DLD1 (cell line): ENCODE results near the gene MAPK8IP3.

Experiments used
- in situ Hi-C: cut with HindIII; loops from 2 replicates; pipeline ENCODE4 v1.10.0; 2017; ENCODE audit warnings: low sequenced_read_pairs

The MAPK8IP3 gene, protein sequence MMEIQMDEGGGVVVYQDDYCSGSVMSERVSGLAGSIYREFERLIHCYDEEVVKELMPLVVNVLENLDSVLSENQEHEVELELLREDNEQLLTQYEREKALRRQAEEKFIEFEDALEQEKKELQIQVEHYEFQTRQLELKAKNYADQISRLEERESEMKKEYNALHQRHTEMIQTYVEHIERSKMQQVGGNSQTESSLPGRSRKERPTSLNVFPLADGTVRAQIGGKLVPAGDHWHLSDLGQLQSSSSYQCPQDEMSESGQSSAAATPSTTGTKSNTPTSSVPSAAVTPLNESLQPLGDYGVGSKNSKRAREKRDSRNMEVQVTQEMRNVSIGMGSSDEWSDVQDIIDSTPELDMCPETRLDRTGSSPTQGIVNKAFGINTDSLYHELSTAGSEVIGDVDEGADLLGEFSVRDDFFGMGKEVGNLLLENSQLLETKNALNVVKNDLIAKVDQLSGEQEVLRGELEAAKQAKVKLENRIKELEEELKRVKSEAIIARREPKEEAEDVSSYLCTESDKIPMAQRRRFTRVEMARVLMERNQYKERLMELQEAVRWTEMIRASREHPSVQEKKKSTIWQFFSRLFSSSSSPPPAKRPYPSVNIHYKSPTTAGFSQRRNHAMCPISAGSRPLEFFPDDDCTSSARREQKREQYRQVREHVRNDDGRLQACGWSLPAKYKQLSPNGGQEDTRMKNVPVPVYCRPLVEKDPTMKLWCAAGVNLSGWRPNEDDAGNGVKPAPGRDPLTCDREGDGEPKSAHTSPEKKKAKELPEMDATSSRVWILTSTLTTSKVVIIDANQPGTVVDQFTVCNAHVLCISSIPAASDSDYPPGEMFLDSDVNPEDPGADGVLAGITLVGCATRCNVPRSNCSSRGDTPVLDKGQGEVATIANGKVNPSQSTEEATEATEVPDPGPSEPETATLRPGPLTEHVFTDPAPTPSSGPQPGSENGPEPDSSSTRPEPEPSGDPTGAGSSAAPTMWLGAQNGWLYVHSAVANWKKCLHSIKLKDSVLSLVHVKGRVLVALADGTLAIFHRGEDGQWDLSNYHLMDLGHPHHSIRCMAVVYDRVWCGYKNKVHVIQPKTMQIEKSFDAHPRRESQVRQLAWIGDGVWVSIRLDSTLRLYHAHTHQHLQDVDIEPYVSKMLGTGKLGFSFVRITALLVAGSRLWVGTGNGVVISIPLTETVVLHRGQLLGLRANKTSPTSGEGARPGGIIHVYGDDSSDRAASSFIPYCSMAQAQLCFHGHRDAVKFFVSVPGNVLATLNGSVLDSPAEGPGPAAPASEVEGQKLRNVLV (N-terminal part only)

DNA sequence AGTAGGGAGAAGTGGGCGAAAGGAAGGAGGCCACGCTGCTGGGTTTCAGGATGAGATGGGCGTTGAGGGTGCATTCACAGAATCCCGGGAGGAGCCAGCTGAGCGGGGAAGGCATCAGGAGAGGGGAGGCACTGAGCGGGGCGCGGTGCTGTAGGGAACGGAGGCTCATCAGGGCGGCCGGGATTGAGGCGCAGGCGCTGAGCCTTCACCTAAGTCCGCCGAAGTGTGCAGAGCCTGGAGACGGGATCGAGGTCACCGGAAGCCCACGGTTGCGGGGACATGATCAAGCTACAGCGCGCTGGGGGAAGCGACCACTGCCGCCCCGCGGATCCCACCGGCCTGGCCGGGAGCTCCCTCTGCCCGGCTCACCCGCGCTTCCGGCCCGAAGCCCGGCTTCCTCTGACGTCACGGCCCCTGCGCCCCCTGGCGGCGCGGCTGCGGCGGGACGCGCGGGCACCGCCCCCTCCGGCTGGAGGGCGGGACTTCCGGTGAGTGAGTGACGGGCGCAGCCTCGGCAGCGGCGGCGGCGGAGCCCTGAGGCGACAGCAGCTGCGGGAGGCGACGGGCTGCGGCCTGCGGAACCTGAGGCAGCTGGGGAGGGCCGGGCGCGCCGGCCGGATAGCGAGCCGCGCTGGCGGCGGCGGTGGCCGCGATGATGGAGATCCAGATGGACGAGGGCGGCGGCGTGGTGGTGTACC is at the start of gene MAPK8IP3:
Gene MAPK8IP3, plus strand, starts transcription at position 508 of the 698 bp plus-strand sequence. Its CDS starts 145 bp downstream, at position 653.
- in situ Hi-C loops: no loop called here

GRCh38 chr16:1656808-1657617 is 49.0 kb upstream of the MAPK8IP3 start:
- in situ Hi-C loops: no loop called here

- in situ Hi-C loops: no loop called here
Measured at GRCh38 chr16:1657841-1658240, 48.2 kb upstream of the MAPK8IP3 start.

GRCh38 chr16:1659031-1659430 is 47.0 kb upstream of the MAPK8IP3 start:
- in situ Hi-C loops: no loop called here

DNA sequence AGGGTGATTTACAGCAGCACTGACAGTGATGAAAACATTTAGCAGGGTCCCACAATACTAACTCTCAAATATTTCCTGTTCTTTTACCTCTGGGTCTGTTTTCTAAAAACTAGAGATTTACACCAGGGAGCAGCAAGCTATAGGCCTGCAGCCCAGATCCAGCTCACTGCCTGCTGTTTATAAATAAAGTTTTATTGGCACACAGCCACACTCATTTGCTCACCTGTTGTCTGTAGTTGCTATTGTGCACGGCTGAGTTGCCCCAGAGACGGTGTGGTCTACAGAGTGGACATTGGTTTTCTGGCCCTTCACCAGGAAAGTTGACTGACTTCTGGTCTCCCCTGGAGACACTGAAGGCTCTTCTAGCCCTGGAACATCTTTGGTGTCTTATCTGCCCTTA is 44.2 kb upstream of the MAPK8IP3 start:
- in situ Hi-C loops: no loop called here

DNA sequence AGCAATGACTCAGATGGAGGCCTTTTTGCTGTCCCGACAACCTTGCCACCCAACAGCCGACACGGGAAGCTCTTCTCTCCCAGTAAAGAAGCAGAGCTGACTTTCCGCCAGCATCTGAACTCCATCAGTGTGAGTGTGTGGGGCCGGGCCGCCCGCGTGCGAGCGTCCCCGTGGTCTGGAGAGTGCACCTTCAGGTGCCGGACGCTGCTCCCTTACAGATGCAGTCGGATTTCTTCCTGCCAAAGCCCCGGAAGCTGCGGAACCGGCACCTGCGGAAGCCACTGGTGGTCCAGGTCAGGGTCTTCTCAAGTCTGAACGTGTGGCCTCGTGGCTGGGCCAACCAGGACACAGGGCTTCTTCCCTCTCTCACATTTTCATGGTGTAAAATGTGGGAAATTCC is 43.5 kb upstream of the MAPK8IP3 start:
- in situ Hi-C loops: no loop called here

- in situ Hi-C loops: no loop called here
Measured at GRCh38 chr16:1665829-1666228, 40.2 kb upstream of the MAPK8IP3 start.

- in situ Hi-C loops: no loop called here
Measured at GRCh38 chr16:1666316-1666715, 39.7 kb upstream of the MAPK8IP3 start.

DNA sequence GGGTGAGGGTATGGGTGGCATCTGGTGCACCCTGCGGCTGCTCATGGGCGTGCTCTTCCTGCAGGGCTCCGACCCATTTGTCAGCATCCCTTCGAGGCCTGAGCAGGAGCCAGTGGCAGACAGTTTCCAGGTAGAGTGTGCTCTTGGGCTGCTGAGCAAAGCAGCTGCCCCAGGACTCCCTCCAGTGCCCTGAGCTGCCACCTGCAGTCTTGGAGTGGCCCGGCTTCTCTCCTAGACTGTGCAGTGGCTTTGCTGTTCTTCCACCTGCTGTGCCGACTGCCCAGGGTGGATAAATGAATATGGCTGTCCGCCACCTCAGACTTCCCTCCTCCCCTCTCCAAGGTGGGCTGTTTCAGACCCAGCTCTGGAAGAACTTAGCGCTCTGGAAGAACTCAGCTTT is 38.7 kb upstream of the MAPK8IP3 start:
- in situ Hi-C loops: no loop called here

GRCh38 chr16:1667916-1668315 is 38.1 kb upstream of the MAPK8IP3 start:
- in situ Hi-C loops: no loop called here

GRCh38 chr16:1668612-1669319 is 37.2 kb upstream of the MAPK8IP3 start:
- in situ Hi-C loops: no loop called here

- in situ Hi-C loops: no loop called here
Measured at GRCh38 chr16:1669698-1670097, 36.3 kb upstream of the MAPK8IP3 start.

DNA sequence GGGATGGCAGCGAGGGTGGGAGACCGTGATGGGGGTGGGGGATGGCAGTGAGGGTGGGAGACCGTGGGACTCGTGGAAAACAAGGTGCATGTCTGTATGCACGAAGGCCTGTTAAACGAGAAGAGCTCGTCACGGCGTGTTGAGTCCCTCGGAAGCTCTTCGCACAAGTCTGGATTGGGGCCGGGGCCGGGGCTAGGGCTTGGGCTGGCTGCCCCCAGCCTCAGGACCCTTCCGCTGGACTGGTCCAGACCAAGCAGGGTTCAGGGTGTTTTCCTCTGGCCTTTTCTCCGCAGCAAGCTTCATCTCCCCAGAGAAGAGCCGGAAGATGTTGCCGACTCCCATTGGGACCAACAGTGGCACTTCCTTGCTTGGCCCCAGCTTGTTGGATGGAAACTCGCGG is 35.6 kb upstream of the MAPK8IP3 start:
- in situ Hi-C loops: no loop called here

- in situ Hi-C loops: no loop called here
Measured at GRCh38 chr16:1670866-1671265, 35.1 kb upstream of the MAPK8IP3 start.

- in situ Hi-C loops: no loop called here
Measured at GRCh38 chr16:1673424-1674151, 32.4 kb upstream of the MAPK8IP3 start.

- in situ Hi-C loops: no loop called here
Measured at GRCh38 chr16:1674306-1674705, 31.7 kb upstream of the MAPK8IP3 start.

DNA sequence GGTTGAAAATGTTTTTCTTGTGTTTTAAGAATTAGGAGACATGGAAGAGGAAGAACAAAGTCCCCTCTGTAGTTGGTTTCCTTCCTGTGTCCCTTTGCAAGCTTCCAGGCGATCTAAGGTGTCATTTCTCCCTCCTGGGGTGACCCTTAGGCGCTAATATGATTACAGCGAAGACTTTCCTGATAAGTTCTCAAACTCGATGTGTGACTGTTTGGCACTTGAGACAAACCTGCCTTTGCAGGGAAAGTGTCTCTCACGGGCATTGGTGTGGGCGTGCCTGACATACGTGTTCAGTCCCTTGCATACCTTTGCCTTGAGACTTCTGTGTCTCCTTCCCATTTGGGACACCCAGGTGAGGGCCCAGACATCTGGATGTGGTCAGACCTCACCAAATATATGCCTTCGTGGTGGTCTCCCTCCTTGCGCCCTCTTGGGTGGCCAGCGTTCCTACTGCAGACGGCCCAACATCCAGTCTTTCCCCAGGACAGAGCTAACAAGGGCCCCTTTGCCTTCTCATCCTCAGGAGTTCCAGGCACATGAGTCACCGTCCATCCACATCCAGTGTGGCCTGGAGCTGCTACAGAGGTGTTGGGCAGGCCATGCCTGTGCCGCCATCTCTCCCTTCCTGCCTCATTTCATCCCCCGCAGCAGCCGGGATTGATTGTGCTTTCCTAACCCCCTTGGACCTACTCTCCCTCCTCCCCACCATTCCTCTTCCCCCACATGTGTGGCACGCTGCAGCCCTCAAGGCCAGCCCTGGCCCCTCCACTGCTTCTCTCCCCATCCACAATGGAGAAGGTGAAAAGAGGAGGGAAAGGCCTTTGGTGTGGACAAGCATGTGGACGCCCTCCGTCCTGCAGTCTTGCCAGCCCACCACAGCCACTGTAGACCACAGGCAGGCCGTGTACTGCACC is 31.0 kb upstream of the MAPK8IP3 start:
- in situ Hi-C loops: no loop called here
